Right lobe of liver (tissue), 6 donors: ENCODE measurements around the gene MAST4. TPM values are rescaled to one million over a fixed set of nuclear protein-coding genes. Genes with fewer than 3 reads are reported as not detected.
A peak's percentile ranks its signal among the peaks of the same experiment; 100 is the strongest.

Experiments used
- ATAC-seq, 4 donors: fragments of 200-7000 bp; cut with Tn5 transposase; one replicate each; pipeline ENCODE4 v1.9.1; 2020; ENCODE audit warnings: mild to moderate bottlenecking in 4 of 4, moderate library complexity in 4 of 4
- DNase-seq, 3 donors: peaks; one replicate each; pipeline ENCODE4 v3.0.0-alpha.2; 2020
- H3K27ac ChIP-seq, 3 donors: fragments of 200-600 bp; one replicate each; pipeline ENCODE4 v1.8.0; 2022
- H3K27me3 ChIP-seq, 2 donors: fragments of 200-600 bp; one replicate each; pipeline ENCODE4 v1.8.0; 2022
- H3K36me3 ChIP-seq, 4 donors: fragments of 200-600 bp; sonication (generic) in 1 of 4; one replicate each; pipeline versions ENCODE4 v1.5.1 to v1.8.0; 2017 to 2022; ENCODE audit warnings: control low read depth in 1 of 4
- H3K4me1 ChIP-seq, 4 donors: fragments of 200-600 bp; sonication (generic) in 1 of 4; one replicate each; pipeline versions ENCODE4 v1.5.1 to v1.8.0; 2017 to 2022; ENCODE audit warnings: control low read depth in 1 of 4
- H3K4me3 ChIP-seq, 3 donors: fragments of 200-600 bp; one replicate each; pipeline ENCODE4 v1.8.0; 2022
- H3K9me3 ChIP-seq, 4 donors: fragments of 200-600 bp; sonication (generic) in 1 of 4; one replicate each; pipeline versions ENCODE4 v1.5.1 to v1.8.0; 2017 to 2022; ENCODE audit warnings: control low read depth in 1 of 4
- CTCF ChIP-seq, 4 donors: fragments of 200-600 bp in 3 of 4; fragments of 450-650 bp in 1 of 4; IDR thresholded peaks; one replicate each; pipeline versions ENCODE4 v1.5.1 to v1.8.0; 2016 to 2022; ENCODE audit warnings: antibody characterized with exemption in 4 of 4, mild to moderate bottlenecking in 2 of 4
- POLR2A ChIP-seq: fragments of 450-650 bp; IDR thresholded peaks from one replicate; pipeline ENCODE4 v1.6.1; 2017; ENCODE audit warnings: antibody characterized with exemption, mild to moderate bottlenecking
- WGBS: methylation state at CpG from one replicate; pipeline ENCODE4 v1.1.6; 2018; ENCODE audit warnings: low coverage, low lambda C conversion rate; ENCODE audit not compliant: insufficient coverage; ENCODE audit errors: missing lambda C conversion rate; 5-methylcytosine and 5-hydroxymethylcytosine counted together
- intact Hi-C, 2 donors: fragments of 100-400 bp; cut with DNase I; formaldehyde crosslinking; loops; one replicate each; pipeline versions ENCODE4 v1.11.2 to v1.14.1; 2022
- total RNA-seq, 6 experiments: library from RNA; depleted of rRNA in 2 of 6; stranded (reverse); fragments of >200 nt in 2 of 6; fragmentation: NEBNext Ultra II Directional in 3 of 6; extraction: Animal tissue kit (Norgen Biotek cat#: 25700) in 3 of 6; gene quantifications; one replicate each; pipeline versions ENCODE4 v1.1.0 to v1.2.4, GENCODE V29; 2016 to 2023
- donor health status: DM: no; HTN: yes; CAD: no.
- donor health status: DM: no; HTN: no; CAD: no.
- donor health status: DM: no; HTN: no; CAD: no.
- donor health status: DM: no; HTN: yes; CAD: no.
- donor health status: DM: no; HTN: yes; CAD: no.

MAST4 gene
- total RNA-seq, 6 experiments from 2014 or later = 9.4 to 23.5 (median 13.9) TPM

- 14% methylated on average over 4 of the region's 4 CpGs for WGBS
- intact Hi-C loops = loop anchor here in 1 of 2 donors (10.0 kb wide), 1 partner anchor 152 kb away; no protein-coding TSS in a partner anchor
- Histone ChIP-seq H3K36me3 (no peaks in the 10 kb centered on the region), H3K27me3 (no peaks in the 10 kb centered on the region), H3K9me3 (no peaks in the 10 kb centered on the region), H3K4me1 (peaks cover 0 to 8% (median 3%) of the 10 kb centered on the region in 4 donors), H3K27ac (no peak overlapping the region), H3K4me3 (no peak overlapping the region)
- no peak for DNase-seq
- no peak for TF ChIP-seq CTCF (IDR thresholded peaks at IDR 0.05)
- TF ChIP-seq POLR2A = no peak
- ATAC-seq = peak; percentile 48 to 71 (median 61)
These were observed 396.4 kb downstream of the MAST4 start for GRCh38 chr5:66992547-66992946.

- intact Hi-C loops = loop anchor here in 1 of 2 donors (10.0 kb wide), 1 partner anchor 151 kb away; no protein-coding TSS in a partner anchor
- no peaks in the 10 kb centered on the region for H3K9me3 ChIP-seq
These were observed 397.3 kb downstream of the MAST4 start for GRCh38 chr5:66993448-66993847.

GRCh38 chr5:66993882-66994281, 397.7 kb downstream of the MAST4 start:
- Histone ChIP-seq H3K4me3 (no peak overlapping the region), H3K9me3 (no peaks in the 10 kb centered on the region), H3K27me3 (no peaks in the 10 kb centered on the region), H3K27ac (no peak overlapping the region), H3K36me3 (no peaks in the 10 kb centered on the region), H3K4me1 (no peaks in the 10 kb centered on the region)
- TF ChIP-seq CTCF (IDR thresholded peaks at IDR 0.05) (no peak), POLR2A (no peak)
- DNase-seq = no peak
- WGBS = 88% methylated on average over 4 of the region's 4 CpGs
- intact Hi-C loops = loop anchor here in 1 of 2 donors (10.0 kb wide), 1 partner anchor 151 kb away; no protein-coding TSS in a partner anchor
- no peak for ATAC-seq

More at GRCh38 chr5:66993448-66993847, 397.3 kb downstream of the MAST4 start:
- no peaks in the 10 kb centered on the region for H3K36me3 ChIP-seq
- no peaks in the 10 kb centered on the region for H3K27me3 ChIP-seq
- ATAC-seq (no peak), DNase-seq (no peak)
- no peak overlapping the region for H3K27ac ChIP-seq
- TF ChIP-seq POLR2A = no peak
- no peak for TF ChIP-seq CTCF (IDR thresholded peaks at IDR 0.05)
- no peaks in the 10 kb centered on the region for H3K4me1 ChIP-seq
- no peak overlapping the region for H3K4me3 ChIP-seq

- Histone ChIP-seq H3K4me1 (no peaks in the 10 kb centered on the region), H3K27ac (no peak overlapping the region), H3K9me3 (no peaks in the 10 kb centered on the region), H3K4me3 (no peak overlapping the region), H3K27me3 (no peaks in the 10 kb centered on the region), H3K36me3 (no peaks in the 10 kb centered on the region)
- DNase-seq = no peak
- ATAC-seq = no peak
- TF ChIP-seq CTCF (IDR thresholded peaks at IDR 0.05) = no peak
- TF ChIP-seq POLR2A = no peak
- 84% methylated on average over 2 of the region's 2 CpGs for WGBS
- intact Hi-C loops = loop anchor here in 1 of 2 donors (10.0 kb wide), 1 partner anchor 150 kb away; no protein-coding TSS in a partner anchor
These were observed 398.6 kb downstream of the MAST4 start for GRCh38 chr5:66994790-66995189.
